Neural cell (in vitro differentiated cells): ENCODE results near the gene SLC7A14. TPM values are rescaled to one million over a fixed set of nuclear protein-coding genes. Genes with fewer than 3 reads are reported as not detected.

Experiments
- H2AFZ ChIP-seq: fragments of 200-600, 300-800 bp; sonication (generic), shearing (Covaris generic); 2 replicates; pipeline ENCODE4 v1.6.0; 2014; ENCODE audit warnings: low read depth, mild to moderate bottlenecking, antibody characterized with exemption, low read length, moderate library complexity
- H3F3A ChIP-seq: fragments of 200-600 bp; shearing (Covaris generic); 2 replicates; pipeline ENCODE4 v1.6.1; 2016; ENCODE audit warnings: mild to moderate bottlenecking, moderate library complexity, mixed read lengths, antibody characterized with exemption, low read length; ENCODE audit not compliant: insufficient read depth, poor library complexity, severe bottlenecking
- H3K27ac ChIP-seq: fragments of 200-600, 300-800 bp; sonication (generic), shearing (Covaris generic); 2 replicates; pipeline ENCODE4 v1.5.1; 2014; ENCODE audit warnings: mild to moderate bottlenecking, low read length, moderate library complexity
- H3K27me3 ChIP-seq: fragments of 300-800, 200-600 bp; sonication (generic), shearing (Covaris generic); 2 replicates; pipeline ENCODE4 v1.6.0; 2014; ENCODE audit warnings: mild to moderate bottlenecking, low read depth, low read length, moderate library complexity; ENCODE audit not compliant: insufficient read depth
- H3K36me3 ChIP-seq: fragments of 300-800, 200-600 bp; sonication (generic), shearing (Covaris generic); 2 replicates; pipeline ENCODE4 v1.5.1; 2014; ENCODE audit warnings: mild to moderate bottlenecking, antibody characterized with exemption, low read length, moderate library complexity; ENCODE audit not compliant: insufficient read depth
- H3K4me2 ChIP-seq: fragments of 300-800, 200-600 bp; sonication (generic), shearing (Covaris generic); 2 replicates; pipeline ENCODE4 v1.6.0; 2014; ENCODE audit warnings: mild to moderate bottlenecking, low read length
- H3K4me3 ChIP-seq: fragments of 300-800, 200-600 bp; sonication (generic), shearing (Covaris generic); 2 replicates; pipeline ENCODE4 v1.5.1; 2014; ENCODE audit warnings: mild to moderate bottlenecking, low read length, moderate library complexity
- H3K79me2 ChIP-seq: fragments of 200-600 bp; shearing (Covaris generic); replicated peaks from 2 replicates; pipeline ENCODE4 v1.6.0; 2014; ENCODE audit warnings: mild to moderate bottlenecking, low read length, moderate library complexity; ENCODE audit not compliant: insufficient read depth
- H3K9ac ChIP-seq: fragments of 300-800, 200-600 bp; sonication (generic), shearing (Covaris generic); 2 replicates; pipeline ENCODE4 v1.6.1; 2016; ENCODE audit warnings: mild to moderate bottlenecking, low read length, mixed read lengths
- H3K9me2 ChIP-seq: fragments of 200-600 bp; shearing (Covaris generic); 2 replicates; pipeline ENCODE4 v1.6.1; 2016; ENCODE audit warnings: mild to moderate bottlenecking, low read length, mixed read lengths; ENCODE audit not compliant: insufficient read depth
- H3K9me3 ChIP-seq: fragments of 200-600, 300-800 bp; sonication (generic), shearing (Covaris generic); 2 replicates; pipeline ENCODE4 v1.6.1; 2016; ENCODE audit warnings: mild to moderate bottlenecking, mixed run types, low read length, moderate library complexity, mixed read lengths
- H4K20me1 ChIP-seq: fragments of 200-600 bp; shearing (Covaris generic); 2 replicates; pipeline ENCODE4 v1.6.1; 2016; ENCODE audit warnings: mild to moderate bottlenecking, mixed run types; ENCODE audit not compliant: insufficient read depth
- EP300 ChIP-seq: fragments of 450-650 bp; conservative IDR thresholded peaks from 2 replicates; pipeline ENCODE4 v1.6.1; 2014; ENCODE audit warnings: antibody characterized with exemption, mild to moderate bottlenecking, moderate library complexity; ENCODE audit not compliant: poor library complexity, severe bottlenecking
- EZH2 ChIP-seq: fragments of 200-600, 300-800 bp; shearing (Covaris generic), sonication (generic); IDR thresholded peaks from 2 replicates; pipeline ENCODE4 v1.6.1; 2014; ENCODE audit warnings: antibody characterized with exemption, low read length, borderline replicate concordance, mild to moderate bottlenecking; ENCODE audit not compliant: insufficient read depth, poor library complexity, severe bottlenecking
- MXI1 ChIP-seq: fragments of 450-650 bp; conservative IDR thresholded peaks from 2 replicates; pipeline ENCODE4 v1.6.1; 2014; ENCODE audit warnings: antibody characterized with exemption, mild to moderate bottlenecking; ENCODE audit not compliant: poor library complexity, severe bottlenecking
- POLR2AphosphoS5 ChIP-seq: IDR thresholded peaks from 2 replicates; pipeline ENCODE4 v1.6.1; 2012
- RAD21 ChIP-seq: fragments of 450-650 bp; conservative IDR thresholded peaks from 2 replicates; pipeline ENCODE4 v1.6.1; 2014; ENCODE audit warnings: antibody characterized with exemption, mild to moderate bottlenecking, moderate library complexity
- SMC3 ChIP-seq: fragments of 450-650 bp; conservative IDR thresholded peaks from 2 replicates; pipeline ENCODE4 v1.6.1; 2014; ENCODE audit warnings: antibody characterized with exemption, mild to moderate bottlenecking, moderate library complexity; ENCODE audit not compliant: poor library complexity
- TAF1 ChIP-seq: IDR thresholded peaks from 2 replicates; pipeline ENCODE4 v1.6.1; 2012; ENCODE audit warnings: low read depth
- polyA plus RNA-seq: library from polyadenylated mRNA; depleted of rRNA; stranded (reverse); fragments of >200 nt; gene quantifications from 2 replicates; pipeline ENCODE4 v1.2.3, GENCODE V29; 2014
- TF ChIP-seq, protein P1 (sequence below): fragments of 450-650 bp; IDR thresholded peaks from 2 replicates; pipeline ENCODE4 v1.5.1; 2014; ENCODE audit warnings: antibody characterized with exemption, mild to moderate bottlenecking, moderate library complexity; ENCODE audit not compliant: poor library complexity, severe bottlenecking
- TF ChIP-seq, protein P2 (sequence below): IDR thresholded peaks from 2 replicates; pipeline ENCODE4 v1.6.1; 2012; ENCODE audit warnings: borderline replicate concordance

SLC7A14 gene
- polyA plus RNA-seq, 1 donor from 2014 or later, result 5.1 TPM

DNA sequence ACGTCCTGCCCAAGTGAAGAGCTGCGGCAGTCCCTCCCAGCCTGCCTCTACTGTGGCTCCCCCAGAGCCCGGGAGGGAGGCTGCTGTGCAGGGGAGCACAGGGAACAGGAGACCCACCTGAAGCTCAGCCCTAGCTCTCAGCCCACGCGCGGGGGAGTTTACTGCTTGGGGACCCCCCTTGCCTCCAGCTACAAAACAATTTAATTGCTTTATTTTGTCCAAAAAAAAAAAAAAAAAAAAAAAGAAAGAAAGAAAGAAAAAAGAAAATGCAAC is 89.1 kb downstream of the SLC7A14 start:
- no peaks in the 10 kb centered on the region for H3K79me2 ChIP-seq
- H3K27me3 ChIP-seq, result no peaks in the 10 kb centered on the region
- no peaks in the 10 kb centered on the region for H3K36me3 ChIP-seq
- H2AFZ ChIP-seq, result no peak overlapping the region
- no peak overlapping the region for H3K27ac ChIP-seq
- no peak overlapping the region for H3K9ac ChIP-seq
- H3K4me3 ChIP-seq, result no peak overlapping the region
- H3K9me2 ChIP-seq, result no peaks in the 10 kb centered on the region
- H3K9me3 ChIP-seq, result no peaks in the 10 kb centered on the region
- no peaks in the 10 kb centered on the region for H3F3A ChIP-seq
- no peaks in the 10 kb centered on the region for H4K20me1 ChIP-seq
- no peak overlapping the region for H3K4me2 ChIP-seq
- no peak for TF ChIP-seq EZH2
- TF ChIP-seq TAF1, result no peak
- TF ChIP-seq EP300, result no peak
- TF ChIP-seq MXI1, result no peak
- TF ChIP-seq SMC3, result no peak
- TF ChIP-seq, protein P1, sequence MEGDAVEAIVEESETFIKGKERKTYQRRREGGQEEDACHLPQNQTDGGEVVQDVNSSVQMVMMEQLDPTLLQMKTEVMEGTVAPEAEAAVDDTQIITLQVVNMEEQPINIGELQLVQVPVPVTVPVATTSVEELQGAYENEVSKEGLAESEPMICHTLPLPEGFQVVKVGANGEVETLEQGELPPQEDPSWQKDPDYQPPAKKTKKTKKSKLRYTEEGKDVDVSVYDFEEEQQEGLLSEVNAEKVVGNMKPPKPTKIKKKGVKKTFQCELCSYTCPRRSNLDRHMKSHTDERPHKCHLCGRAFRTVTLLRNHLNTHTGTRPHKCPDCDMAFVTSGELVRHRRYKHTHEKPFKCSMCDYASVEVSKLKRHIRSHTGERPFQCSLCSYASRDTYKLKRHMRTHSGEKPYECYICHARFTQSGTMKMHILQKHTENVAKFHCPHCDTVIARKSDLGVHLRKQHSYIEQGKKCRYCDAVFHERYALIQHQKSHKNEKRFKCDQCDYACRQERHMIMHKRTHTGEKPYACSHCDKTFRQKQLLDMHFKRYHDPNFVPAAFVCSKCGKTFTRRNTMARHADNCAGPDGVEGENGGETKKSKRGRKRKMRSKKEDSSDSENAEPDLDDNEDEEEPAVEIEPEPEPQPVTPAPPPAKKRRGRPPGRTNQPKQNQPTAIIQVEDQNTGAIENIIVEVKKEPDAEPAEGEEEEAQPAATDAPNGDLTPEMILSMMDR, result no peak

DNA sequence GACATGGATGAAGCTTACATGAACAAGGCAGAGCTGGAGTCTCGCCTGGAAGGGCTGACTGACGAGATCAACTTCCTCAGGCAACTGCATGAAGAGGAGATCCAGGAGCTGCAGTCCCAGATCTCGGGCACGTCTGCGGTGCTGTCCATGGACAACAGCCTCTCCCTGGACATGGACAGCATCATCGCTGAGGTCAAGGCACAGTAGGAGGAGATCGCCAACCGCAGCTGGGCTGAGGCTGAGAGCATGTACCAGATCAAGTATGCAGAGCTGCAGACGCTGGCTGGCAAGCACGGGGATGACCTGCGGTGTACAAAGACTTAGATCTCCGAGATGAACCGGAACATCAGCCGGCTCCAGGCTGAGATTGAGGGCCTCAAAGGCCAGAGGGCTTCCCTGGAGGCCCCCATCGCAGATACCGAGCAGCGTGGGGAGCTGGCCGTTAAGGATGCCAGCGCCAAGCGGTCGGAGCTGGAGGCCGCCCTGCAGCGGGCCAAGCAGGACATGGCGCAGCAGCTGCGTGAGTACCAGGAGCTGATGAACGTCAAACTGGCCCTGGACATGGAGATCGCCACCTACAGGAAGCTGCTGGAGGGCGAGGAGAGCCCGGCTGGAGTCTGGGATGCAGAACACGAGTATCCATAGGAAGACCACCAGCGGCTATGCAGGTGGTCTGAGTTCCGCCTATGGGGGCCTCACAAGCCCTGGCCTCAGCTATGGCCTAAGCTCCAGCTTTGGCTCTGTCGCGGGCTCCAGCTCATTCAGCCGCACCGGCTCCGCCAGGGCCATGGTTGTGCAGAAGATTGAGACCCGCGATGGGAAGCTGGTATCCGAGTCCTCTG is 89.6 kb downstream of the SLC7A14 start:
- Histone ChIP-seq H3F3A (no peaks in the 10 kb centered on the region), H3K9ac (no peak overlapping the region), H3K9me2 (no peaks in the 10 kb centered on the region), H4K20me1 (no peaks in the 10 kb centered on the region), H3K4me2 (no peak overlapping the region), H3K4me3 (no peak overlapping the region), H2AFZ (no peak overlapping the region), H3K9me3 (no peaks in the 10 kb centered on the region), H3K79me2 (no peaks in the 10 kb centered on the region), H3K27ac (no peak overlapping the region), H3K36me3 (no peaks in the 10 kb centered on the region), H3K27me3 (no peaks in the 10 kb centered on the region)
- TF ChIP-seq EP300, result no peak
- TF ChIP-seq EZH2, result no peak
- TF ChIP-seq TAF1, result no peak
- TF ChIP-seq POLR2AphosphoS5, result no peak
- TF ChIP-seq, protein P2, sequence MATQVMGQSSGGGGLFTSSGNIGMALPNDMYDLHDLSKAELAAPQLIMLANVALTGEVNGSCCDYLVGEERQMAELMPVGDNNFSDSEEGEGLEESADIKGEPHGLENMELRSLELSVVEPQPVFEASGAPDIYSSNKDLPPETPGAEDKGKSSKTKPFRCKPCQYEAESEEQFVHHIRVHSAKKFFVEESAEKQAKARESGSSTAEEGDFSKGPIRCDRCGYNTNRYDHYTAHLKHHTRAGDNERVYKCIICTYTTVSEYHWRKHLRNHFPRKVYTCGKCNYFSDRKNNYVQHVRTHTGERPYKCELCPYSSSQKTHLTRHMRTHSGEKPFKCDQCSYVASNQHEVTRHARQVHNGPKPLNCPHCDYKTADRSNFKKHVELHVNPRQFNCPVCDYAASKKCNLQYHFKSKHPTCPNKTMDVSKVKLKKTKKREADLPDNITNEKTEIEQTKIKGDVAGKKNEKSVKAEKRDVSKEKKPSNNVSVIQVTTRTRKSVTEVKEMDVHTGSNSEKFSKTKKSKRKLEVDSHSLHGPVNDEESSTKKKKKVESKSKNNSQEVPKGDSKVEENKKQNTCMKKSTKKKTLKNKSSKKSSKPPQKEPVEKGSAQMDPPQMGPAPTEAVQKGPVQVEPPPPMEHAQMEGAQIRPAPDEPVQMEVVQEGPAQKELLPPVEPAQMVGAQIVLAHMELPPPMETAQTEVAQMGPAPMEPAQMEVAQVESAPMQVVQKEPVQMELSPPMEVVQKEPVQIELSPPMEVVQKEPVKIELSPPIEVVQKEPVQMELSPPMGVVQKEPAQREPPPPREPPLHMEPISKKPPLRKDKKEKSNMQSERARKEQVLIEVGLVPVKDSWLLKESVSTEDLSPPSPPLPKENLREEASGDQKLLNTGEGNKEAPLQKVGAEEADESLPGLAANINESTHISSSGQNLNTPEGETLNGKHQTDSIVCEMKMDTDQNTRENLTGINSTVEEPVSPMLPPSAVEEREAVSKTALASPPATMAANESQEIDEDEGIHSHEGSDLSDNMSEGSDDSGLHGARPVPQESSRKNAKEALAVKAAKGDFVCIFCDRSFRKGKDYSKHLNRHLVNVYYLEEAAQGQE, result no peak
- TF ChIP-seq SMC3, result no peak
- no peak for TF ChIP-seq RAD21
- TF ChIP-seq, protein P1, result no peak
- TF ChIP-seq MXI1, result no peak
